Stimulated activated CD4-positive, alpha-beta T cell treated with anti-CD3 and anti-CD28 coated beads, Interleukin-1b, Interleukin-23, amount 100 ng/mL, for 4 hours (primary cell): ENCODE data around the gene CLDN19.

Experiments used
- DNase-seq, 2 donors: peaks; one replicate each; pipeline ENCODE4 v3.0.0-alpha.2; 2020; ENCODE audit warnings: low read depth in 2 of 2

Gene CLDN19

GRCh38 chr1:42700006-42700405, 40.0 kb downstream of the CLDN19 start:
- no peak for DNase-seq

- no peak for DNase-seq
Observed at GRCh38 chr1:42698081-42698813, 41.8 kb downstream of the CLDN19 start.

GRCh38 chr1:42692911-42693310, 47.1 kb downstream of the CLDN19 start:
- no peak for DNase-seq

GRCh38 chr1:42692461-42692860, 47.6 kb downstream of the CLDN19 start:
- DNase-seq = no peak

GRCh38 chr1:42691157-42691498, 48.9 kb downstream of the CLDN19 start:
- no peak for DNase-seq

GRCh38 chr1:42690477-42691156, 49.4 kb downstream of the CLDN19 start:
- no peak for DNase-seq

GRCh38 chr1:42689912-42690311, 50.1 kb downstream of the CLDN19 start:
- DNase-seq = no peak

- DNase-seq = no peak
Observed at GRCh38 chr1:42686418-42686817, 53.6 kb downstream of the CLDN19 start.

- DNase-seq = no peak
Observed at GRCh38 chr1:42684139-42684538, 55.9 kb downstream of the CLDN19 start.
